ENCODE data around the gene NOX5. TPM values are rescaled to one million over a fixed set of nuclear protein-coding genes. Genes with fewer than 3 reads are reported as not detected.

The NOX5 gene, protein sequence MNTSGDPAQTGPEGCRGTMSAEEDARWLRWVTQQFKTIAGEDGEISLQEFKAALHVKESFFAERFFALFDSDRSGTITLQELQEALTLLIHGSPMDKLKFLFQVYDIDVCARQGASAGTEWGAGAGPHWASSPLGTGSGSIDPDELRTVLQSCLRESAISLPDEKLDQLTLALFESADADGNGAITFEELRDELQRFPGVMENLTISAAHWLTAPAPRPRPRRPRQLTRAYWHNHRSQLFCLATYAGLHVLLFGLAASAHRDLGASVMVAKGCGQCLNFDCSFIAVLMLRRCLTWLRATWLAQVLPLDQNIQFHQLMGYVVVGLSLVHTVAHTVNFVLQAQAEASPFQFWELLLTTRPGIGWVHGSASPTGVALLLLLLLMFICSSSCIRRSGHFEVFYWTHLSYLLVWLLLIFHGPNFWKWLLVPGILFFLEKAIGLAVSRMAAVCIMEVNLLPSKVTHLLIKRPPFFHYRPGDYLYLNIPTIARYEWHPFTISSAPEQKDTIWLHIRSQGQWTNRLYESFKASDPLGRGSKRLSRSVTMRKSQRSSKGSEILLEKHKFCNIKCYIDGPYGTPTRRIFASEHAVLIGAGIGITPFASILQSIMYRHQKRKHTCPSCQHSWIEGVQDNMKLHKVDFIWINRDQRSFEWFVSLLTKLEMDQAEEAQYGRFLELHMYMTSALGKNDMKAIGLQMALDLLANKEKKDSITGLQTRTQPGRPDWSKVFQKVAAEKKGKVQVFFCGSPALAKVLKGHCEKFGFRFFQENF
- polyA plus RNA-seq (2011; rRNA removed) (0.15 TPM in 2 replicates), polyA minus RNA-seq (2011; rRNA and poly(A)+ RNA removed) (0.13 TPM in 1 of 2 replicates, not detected in the other)

DNA sequence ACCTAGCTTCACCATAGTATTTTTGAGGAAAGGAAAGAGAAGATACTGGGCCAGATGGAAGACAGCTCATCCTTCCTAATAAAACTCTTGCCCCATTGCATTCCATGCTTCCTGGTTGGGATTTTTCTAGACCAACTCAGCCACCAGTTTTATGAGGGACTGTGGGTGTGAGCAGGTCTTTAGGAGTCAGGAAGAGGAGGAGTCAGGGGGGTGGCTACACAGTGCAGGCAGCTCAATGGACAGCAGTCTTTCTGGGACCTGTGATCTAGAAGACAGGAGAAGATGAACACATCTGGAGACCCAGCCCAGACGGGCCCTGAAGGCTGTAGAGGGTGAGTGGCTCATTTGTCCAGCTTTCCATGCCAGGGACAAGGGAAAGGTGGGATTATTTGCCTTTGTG is at the start of gene NOX5:
NOX5 (plus strand) TSS at position 242 of the 400 bp plus-strand sequence; CDS start at position 283, 41 bp downstream.
- Histone ChIP-seq H3K27me3 (ENCODE audit: control insufficient read depth, insufficient read depth, low read length) (peaks cover 14% of the 10 kb centered on the region), H3K4me3 (ENCODE audit: low read depth, low read length) (no peak within 1 kb of the TSS), H3K27ac (ENCODE audit: low read depth, low read length) (no peak within 1 kb of the TSS), H3K9me3 (ENCODE audit: control insufficient read depth, insufficient read depth, low read length) (no peaks in the 10 kb centered on the region; the same call in 1 of the 2 replicates)
- no peak for DNase-seq (ENCODE audit: low read depth, low spot score)
- ChIA-PET POLR2A (no interaction called here), CTCF (interaction anchor here (0.8 to 1.2 kb wide), 2 partner anchors 138 to 449 kb away, joined by 4 read pairs; no protein-coding TSS in a partner anchor)
- TF ChIP-seq, protein P1, sequence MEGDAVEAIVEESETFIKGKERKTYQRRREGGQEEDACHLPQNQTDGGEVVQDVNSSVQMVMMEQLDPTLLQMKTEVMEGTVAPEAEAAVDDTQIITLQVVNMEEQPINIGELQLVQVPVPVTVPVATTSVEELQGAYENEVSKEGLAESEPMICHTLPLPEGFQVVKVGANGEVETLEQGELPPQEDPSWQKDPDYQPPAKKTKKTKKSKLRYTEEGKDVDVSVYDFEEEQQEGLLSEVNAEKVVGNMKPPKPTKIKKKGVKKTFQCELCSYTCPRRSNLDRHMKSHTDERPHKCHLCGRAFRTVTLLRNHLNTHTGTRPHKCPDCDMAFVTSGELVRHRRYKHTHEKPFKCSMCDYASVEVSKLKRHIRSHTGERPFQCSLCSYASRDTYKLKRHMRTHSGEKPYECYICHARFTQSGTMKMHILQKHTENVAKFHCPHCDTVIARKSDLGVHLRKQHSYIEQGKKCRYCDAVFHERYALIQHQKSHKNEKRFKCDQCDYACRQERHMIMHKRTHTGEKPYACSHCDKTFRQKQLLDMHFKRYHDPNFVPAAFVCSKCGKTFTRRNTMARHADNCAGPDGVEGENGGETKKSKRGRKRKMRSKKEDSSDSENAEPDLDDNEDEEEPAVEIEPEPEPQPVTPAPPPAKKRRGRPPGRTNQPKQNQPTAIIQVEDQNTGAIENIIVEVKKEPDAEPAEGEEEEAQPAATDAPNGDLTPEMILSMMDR (IDR thresholded peaks at IDR 0.05; ENCODE audit: low read depth, low read length) = no peak

DNA sequence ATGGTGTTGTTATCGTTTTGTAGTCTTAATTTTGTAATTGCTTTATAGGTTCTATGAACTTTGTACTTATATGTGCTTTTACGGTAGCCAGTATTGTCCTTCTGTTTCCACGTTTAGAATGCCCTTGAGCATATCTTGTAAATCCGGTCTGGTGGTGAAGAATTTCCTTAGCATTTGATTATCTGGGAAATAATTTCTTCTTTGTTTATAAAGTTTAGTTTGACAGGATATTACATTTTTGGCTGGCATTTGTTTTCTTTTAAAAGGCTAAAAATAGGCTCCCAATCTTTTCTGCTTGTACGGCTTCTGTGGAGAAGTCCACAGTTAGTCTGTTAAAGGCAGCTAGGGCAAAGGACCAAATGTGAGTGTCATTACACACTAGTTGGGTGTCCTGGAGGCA is 47.5 kb upstream of the NOX5 start:
- no peaks in the 10 kb centered on the region for H3K9me3 ChIP-seq (ENCODE audit: control insufficient read depth, insufficient read depth, low read length)
- TF ChIP-seq, protein P1 (IDR thresholded peaks at IDR 0.05; ENCODE audit: low read depth, low read length) = no peak
- DNase-seq (ENCODE audit: low read depth, low spot score) = no peak
- CTCF ChIA-PET = no interaction called here
- no peak overlapping the region for H3K4me3 ChIP-seq (ENCODE audit: low read depth, low read length)
- peaks cover 7% of the 10 kb centered on the region for H3K27me3 ChIP-seq (ENCODE audit: control insufficient read depth, insufficient read depth, low read length)
- no peak overlapping the region for H3K27ac ChIP-seq (ENCODE audit: low read depth, low read length)
- POLR2A ChIA-PET = no interaction called here

DNA sequence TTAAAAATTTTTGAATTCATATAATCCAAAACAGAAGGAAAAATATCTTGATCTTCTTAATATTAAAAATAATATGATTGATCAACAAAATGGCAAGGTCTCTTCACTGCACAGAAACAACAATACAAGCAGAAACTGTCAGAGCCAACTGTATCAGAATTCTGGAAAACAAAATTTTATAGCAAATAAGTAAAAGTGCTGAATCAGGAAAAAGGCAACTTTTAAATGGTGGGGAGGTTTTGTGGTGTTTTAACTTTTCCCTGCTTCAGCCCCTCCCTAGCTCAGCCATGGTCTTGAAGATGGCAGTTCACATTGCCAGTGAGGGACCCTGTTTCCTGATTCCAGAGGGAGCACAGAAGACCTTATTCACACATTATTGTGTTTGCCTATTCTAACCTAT is 46.5 kb upstream of the NOX5 start:
- DNase-seq (ENCODE audit: low read depth, low spot score) = no peak
- ChIA-PET POLR2A (no interaction called here), CTCF (no interaction called here)
- Histone ChIP-seq H3K27ac (ENCODE audit: low read depth, low read length) (no peak overlapping the region), H3K27me3 (ENCODE audit: control insufficient read depth, insufficient read depth, low read length) (peaks cover 15% of the 10 kb centered on the region), H3K9me3 (ENCODE audit: control insufficient read depth, insufficient read depth, low read length) (no peaks in the 10 kb centered on the region), H3K4me3 (ENCODE audit: low read depth, low read length) (no peak overlapping the region)
- TF ChIP-seq, protein P1 (IDR thresholded peaks at IDR 0.05; ENCODE audit: low read depth, low read length) = no peak

DNA sequence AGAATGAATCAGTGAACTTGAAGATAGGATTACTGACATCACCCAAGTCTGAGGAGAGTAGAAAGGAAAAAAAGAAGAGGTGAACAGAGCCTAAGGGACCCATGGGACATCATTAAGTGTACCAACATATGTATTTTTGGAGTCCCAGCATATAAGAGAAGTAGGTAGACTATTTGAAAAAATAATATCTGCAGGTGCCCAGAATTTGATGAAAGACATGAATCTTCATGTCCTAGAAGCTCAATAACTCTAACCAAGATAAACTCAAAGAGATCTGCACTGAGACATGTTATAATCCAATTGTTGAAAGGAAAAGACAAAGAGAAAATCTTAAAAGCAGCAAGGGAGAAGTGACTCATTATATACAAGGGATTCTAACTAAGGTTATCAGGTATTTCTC is 45.2 kb upstream of the NOX5 start:
- H3K4me3 ChIP-seq (ENCODE audit: low read depth, low read length) = no peak overlapping the region
- peaks cover 18% of the 10 kb centered on the region for H3K27me3 ChIP-seq (ENCODE audit: control insufficient read depth, insufficient read depth, low read length)
- H3K27ac ChIP-seq (ENCODE audit: low read depth, low read length) = no peak overlapping the region
- TF ChIP-seq, protein P1 (IDR thresholded peaks at IDR 0.05; ENCODE audit: low read depth, low read length) = no peak
- CTCF ChIA-PET = no interaction called here
- H3K9me3 ChIP-seq (ENCODE audit: control insufficient read depth, insufficient read depth, low read length) = no peaks in the 10 kb centered on the region
- POLR2A ChIA-PET = no interaction called here
- no peak for DNase-seq (ENCODE audit: low read depth, low spot score)

All from AG04450 (cell line).